PFSK-1 (cell line): ENCODE measurements around the gene GBP7.

Experiments used
- FOXP2 ChIP-seq: optimal IDR thresholded peaks from 2 replicates; pipeline ENCODE3; 2011; ENCODE audit warnings: borderline replicate concordance, control low read depth, inconsistent platforms; ENCODE audit not compliant: insufficient read depth; ENCODE audit errors: extremely low read length, extremely low read depth
- POLR2AphosphoS5 ChIP-seq: IDR thresholded peaks from 2 replicates; pipeline ENCODE4 v1.6.1; 2012; ENCODE audit warnings: low read depth, mild to moderate bottlenecking, control low read depth, low read length, moderate library complexity
- SIN3A ChIP-seq: IDR thresholded peaks from 2 replicates; pipeline ENCODE4 v1.6.1; 2012; ENCODE audit warnings: mild to moderate bottlenecking, low read length, moderate library complexity, borderline replicate concordance; ENCODE audit not compliant: insufficient read depth
- TAF1 ChIP-seq: IDR thresholded peaks from 2 replicates; pipeline ENCODE4 v1.6.1; 2012; ENCODE audit warnings: low read length, control low read depth, borderline replicate concordance; ENCODE audit not compliant: insufficient read depth
- TF ChIP-seq, protein P1 (sequence below), 2 experiments: IDR thresholded peaks; 2 replicates each; pipeline versions ENCODE4 v1.6.1 to v1.8.0; 2011 to 2012; ENCODE audit warnings: low read depth in 2 of 2, low read length in 2 of 2, control low read depth in 1 of 2, inconsistent platforms in 1 of 2, mild to moderate bottlenecking in 1 of 2, moderate library complexity in 1 of 2; ENCODE audit not compliant: insufficient read depth in 1 of 2

The GBP7 gene

DNA sequence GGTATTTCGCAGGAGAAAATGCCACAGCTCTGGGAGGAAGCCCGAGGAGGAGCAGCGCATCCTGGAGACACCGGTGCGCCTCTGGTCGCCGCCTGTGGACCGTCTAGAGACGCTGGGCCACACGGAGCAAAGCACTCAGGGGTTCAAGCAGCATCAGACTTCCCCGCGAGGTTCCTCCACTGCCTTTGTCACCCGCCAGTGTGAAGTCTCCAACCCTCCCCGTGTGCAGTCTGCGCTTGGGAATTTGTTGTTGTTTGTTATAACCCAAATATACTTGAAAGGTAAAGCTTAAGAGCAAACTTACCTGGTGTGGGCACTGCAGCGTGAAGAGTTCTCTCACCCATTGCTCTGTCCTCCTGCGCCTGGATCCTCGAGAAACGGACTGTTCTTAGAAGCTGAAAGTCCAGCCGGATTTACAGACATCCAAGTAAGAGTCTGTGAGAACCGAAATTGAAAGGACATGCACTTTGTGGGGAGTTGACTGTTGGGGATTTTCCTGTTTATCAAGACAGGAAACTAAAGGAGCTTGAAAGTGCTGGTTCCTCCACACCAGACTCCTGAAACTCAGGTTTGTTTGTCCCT is 22.8 kb upstream of the GBP7 start, which contains the start of gene GBP4:
TSS of gene GBP4 (minus strand) at position 452 of the 582 bp plus-strand sequence. CDS start at position 344, 108 bp downstream.
- TF ChIP-seq, protein P1, sequence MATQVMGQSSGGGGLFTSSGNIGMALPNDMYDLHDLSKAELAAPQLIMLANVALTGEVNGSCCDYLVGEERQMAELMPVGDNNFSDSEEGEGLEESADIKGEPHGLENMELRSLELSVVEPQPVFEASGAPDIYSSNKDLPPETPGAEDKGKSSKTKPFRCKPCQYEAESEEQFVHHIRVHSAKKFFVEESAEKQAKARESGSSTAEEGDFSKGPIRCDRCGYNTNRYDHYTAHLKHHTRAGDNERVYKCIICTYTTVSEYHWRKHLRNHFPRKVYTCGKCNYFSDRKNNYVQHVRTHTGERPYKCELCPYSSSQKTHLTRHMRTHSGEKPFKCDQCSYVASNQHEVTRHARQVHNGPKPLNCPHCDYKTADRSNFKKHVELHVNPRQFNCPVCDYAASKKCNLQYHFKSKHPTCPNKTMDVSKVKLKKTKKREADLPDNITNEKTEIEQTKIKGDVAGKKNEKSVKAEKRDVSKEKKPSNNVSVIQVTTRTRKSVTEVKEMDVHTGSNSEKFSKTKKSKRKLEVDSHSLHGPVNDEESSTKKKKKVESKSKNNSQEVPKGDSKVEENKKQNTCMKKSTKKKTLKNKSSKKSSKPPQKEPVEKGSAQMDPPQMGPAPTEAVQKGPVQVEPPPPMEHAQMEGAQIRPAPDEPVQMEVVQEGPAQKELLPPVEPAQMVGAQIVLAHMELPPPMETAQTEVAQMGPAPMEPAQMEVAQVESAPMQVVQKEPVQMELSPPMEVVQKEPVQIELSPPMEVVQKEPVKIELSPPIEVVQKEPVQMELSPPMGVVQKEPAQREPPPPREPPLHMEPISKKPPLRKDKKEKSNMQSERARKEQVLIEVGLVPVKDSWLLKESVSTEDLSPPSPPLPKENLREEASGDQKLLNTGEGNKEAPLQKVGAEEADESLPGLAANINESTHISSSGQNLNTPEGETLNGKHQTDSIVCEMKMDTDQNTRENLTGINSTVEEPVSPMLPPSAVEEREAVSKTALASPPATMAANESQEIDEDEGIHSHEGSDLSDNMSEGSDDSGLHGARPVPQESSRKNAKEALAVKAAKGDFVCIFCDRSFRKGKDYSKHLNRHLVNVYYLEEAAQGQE (IDR thresholded peaks at IDR 0.05; ENCODE audit: insufficient read depth in 1 of 2, low read depth in 2 of 2, low read length in 2 of 2) = no peak
- TF ChIP-seq FOXP2 = no peak
- TF ChIP-seq SIN3A = no peak
- no peak for TF ChIP-seq POLR2AphosphoS5
- no peak for TF ChIP-seq TAF1

DNA sequence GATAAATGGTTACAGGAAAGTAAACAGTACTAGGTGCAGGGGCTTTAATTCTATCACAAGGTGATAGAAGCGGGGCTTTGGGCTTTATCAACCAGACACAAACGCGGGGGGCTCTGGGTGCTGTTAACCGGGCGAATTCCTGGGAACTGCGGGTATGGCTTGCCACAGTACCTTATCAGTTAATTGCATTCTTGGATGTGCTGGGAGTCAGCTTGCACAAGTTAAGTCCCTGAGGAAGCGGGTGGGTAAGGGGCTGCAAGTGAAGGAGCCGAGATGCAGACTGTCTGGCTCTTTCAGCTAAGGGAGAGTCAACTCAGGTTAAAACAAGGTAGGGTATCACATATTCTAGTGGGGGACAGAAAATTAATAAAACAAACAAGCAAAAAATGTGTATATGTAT is 22.3 kb upstream of the GBP7 start:
- TF ChIP-seq, protein P1 (IDR thresholded peaks at IDR 0.05; ENCODE audit: insufficient read depth in 1 of 2, low read depth in 2 of 2, low read length in 2 of 2) = no peak
- TF ChIP-seq TAF1 (no peak), FOXP2 (no peak), POLR2AphosphoS5 (no peak), SIN3A (no peak)

DNA sequence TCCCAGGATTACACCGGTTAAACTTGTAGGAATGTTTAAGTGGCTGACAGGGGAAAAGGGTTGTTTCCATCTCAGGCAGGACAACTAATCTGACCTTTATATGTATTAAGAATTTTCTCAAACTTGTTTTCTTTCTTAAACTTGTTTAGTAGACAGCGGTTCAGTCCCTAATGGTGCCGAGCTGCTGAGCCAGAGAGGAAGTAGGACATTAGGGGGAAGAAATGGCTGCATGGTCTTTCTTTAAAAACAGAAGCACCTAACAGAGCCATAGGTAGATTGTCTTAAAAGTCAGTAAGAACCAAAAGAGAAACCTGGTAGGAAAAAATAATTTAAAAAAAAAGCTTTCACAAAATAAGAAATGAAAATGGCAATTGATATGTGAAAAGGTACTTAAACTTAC is 19.7 kb upstream of the GBP7 start:
- TF ChIP-seq, protein P1 (IDR thresholded peaks at IDR 0.05; ENCODE audit: insufficient read depth in 1 of 2, low read depth in 2 of 2, low read length in 2 of 2) = no peak
- TF ChIP-seq TAF1 = no peak
- no peak for TF ChIP-seq SIN3A
- no peak for TF ChIP-seq POLR2AphosphoS5
- no peak for TF ChIP-seq FOXP2

DNA sequence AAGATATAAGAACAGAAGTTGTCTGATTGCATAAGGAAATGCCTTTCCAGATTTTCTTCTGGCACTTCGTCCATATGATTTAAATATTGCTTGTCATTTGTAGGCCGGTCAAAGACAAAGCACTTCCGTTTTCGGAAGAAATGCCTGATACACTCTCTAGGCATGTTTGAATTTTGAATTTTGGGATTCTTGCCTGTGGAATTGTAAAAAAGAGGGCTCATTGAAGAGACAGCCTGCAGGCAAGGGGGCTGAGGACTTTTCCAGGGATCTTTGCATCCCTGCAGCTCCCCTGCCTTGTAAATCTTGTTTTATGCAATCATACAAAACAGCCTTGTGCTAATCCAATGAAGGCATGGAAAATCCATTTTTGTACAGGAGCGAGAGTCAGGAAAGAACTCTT is 15.5 kb upstream of the GBP7 start:
- TF ChIP-seq, protein P1 (IDR thresholded peaks at IDR 0.05; ENCODE audit: insufficient read depth in 1 of 2, low read depth in 2 of 2, low read length in 2 of 2) = no peak
- TF ChIP-seq SIN3A (no peak), FOXP2 (no peak), POLR2AphosphoS5 (no peak), TAF1 (no peak)

DNA sequence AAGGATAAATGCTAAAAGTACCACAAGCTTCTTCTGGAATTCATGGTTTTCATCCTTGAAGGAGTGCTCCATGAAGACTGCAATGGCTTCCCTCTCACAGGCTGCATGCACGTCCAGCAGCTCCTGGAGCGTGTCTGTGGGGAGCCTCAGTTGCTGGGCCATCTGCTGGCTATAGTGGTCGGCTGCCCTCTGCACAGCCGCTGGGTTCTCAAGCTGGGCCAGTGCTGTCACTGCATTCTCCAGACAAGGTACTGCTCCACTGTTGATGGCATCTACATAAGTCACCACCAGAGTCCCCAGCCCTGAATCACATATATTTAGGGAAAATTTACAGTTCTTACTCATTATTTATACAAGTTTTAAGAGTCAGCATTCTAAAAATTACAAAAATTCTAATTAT is 14.2 kb upstream of the GBP7 start:
- TF ChIP-seq SIN3A (no peak), TAF1 (no peak), POLR2AphosphoS5 (no peak), FOXP2 (no peak)
- TF ChIP-seq, protein P1 (IDR thresholded peaks at IDR 0.05; ENCODE audit: insufficient read depth in 1 of 2, low read depth in 2 of 2, low read length in 2 of 2) = no peak
